Astrocyte (in vitro differentiated cells and primary cell): ENCODE measurements around the gene CD48.

ENCODE experiments used
- CTCF ChIP-seq: IDR thresholded peaks from 2 replicates; pipeline ENCODE4 v1.5.1; 2011; ENCODE audit warnings: low read depth, mild to moderate bottlenecking, inconsistent platforms, low read length, moderate library complexity; ENCODE audit not compliant: insufficient read depth
- EZH2 ChIP-seq: IDR thresholded peaks from 2 replicates; pipeline ENCODE4 v1.6.1; 2012; ENCODE audit warnings: mild to moderate bottlenecking, low read length, inconsistent platforms; ENCODE audit not compliant: insufficient read depth

GRCh38 chr1:160669802-160670201, 41.8 kb downstream of the CD48 start:
- no peak for TF ChIP-seq CTCF
- no peak for TF ChIP-seq EZH2
